ENCODE data around the gene LRFN5.
"Not testable (repeated sequence)": the region's sequence is repeated elsewhere in the genome, so short reads cannot be mapped to it uniquely, and the experiment has no call there.

Gene LRFN5

DNA sequence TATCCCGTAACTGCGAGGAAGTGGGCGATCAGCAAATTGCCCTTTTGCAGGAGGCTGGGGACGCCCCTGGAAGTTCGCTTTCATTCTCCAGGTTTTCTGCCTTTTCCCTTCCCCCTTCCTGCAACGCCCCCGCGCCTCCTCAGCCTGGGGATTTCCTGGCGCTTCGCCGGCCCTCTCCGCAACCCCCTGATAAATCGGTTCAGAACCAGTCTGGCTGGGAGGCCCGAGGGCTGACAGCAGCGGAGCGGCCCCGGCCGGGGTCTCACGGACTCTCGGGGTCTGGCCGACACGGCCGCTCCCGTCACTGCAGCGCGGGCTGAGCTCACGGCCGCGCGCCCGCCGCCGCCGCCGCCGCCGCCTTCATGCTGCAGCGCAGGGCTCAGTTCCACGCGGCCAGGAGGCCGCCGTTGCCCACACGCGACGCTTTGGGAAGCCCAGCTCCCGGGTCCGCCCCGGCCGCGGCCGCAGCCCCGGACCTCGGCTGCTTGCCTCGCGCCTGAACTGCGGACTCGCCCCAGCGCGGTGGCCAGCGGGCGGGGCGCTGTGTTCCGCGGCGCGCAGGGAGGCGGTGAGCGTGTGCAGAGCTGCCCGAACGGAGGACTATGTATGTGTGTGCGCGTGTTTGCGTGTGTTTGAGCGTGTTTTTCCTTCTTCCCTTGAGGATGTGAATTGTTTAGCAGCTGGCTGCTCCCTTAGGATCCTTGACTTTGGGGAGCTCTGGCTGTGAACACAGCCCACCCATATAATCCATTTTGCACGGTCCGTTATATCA is at the start of gene LRFN5:
TSS of gene LRFN5 (plus strand) at position 345 of the 772 bp plus-strand sequence.
- no peak for DNase-seq (ENCODE audit: low read depth)

GRCh38 chr14:41558490-41558889 is 48.2 kb upstream of the LRFN5 start:
- no peak for DNase-seq (ENCODE audit: low read depth)

DNA sequence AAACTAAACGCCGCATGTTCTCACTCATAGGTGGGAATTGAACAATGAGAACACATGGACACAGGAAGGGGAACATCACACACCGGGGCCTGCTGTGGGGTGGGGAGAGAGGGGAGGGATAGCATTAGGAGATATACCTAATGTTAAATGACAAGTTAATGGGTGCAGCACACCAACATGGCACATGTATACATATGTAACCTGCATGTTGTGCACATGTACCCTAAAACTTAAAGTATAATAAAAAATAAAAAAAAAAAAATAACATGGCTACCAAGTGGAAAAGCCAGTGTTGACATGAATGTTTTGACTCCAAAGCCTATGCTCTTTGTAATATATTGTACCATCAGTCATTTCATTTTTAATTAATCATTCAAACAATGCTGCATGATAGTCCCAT is 39.8 kb upstream of the LRFN5 start:
- DNase-seq (ENCODE audit: low read depth) = not testable (repeated sequence)

DNA sequence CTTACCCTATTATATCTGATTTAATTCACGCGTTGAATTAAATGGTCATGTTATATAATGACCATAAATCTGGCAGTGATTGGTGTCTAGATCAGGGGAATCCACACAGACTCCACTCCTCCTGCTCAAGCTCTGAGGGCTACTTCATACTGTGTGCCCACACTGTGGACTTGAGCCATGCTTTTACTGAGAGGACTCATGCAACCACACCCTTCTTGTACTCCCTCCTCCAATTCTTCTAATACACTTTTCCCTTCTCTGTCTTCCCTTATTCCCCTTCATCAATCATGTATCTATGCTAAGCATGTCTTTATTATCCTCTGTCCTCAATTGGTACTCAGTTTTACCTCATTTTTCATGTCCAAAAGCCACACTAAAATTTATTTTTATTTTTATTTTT is 37.7 kb upstream of the LRFN5 start:
- no peak for DNase-seq (ENCODE audit: low read depth)

DNA sequence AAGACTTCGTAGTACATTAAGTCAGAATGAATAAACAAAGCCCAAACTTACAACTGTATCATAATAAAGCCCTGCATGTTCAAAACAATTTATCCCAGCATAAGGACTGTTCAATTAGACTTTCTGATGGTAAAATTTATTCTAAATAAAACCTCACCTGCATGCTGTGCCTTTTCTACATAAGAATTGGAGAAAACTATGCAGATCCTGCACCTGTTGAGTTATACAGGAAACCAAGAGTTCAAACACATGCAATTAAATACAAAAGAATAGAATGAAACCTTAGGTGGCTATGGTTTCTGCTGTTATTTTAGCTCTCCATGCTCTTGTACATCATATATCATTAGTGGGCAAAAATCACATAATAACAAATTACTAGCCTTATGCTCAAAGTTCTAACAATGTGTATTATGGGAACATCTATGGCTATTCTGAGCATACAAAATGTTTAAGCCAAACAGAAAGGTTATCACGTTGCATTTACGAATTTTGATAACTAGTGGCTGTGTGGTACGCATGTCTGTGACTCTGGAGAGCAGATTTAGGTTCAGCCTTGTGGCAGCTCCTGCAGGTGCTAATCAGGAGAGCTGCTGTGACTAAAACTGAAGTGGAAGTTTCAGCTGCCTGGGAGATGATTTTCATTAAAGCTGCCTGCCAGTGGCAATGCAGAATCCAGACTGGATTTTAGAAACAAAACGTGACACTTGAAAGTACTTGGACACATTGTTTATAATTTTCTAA is 36.1 kb upstream of the LRFN5 start:
- no peak for DNase-seq (ENCODE audit: low read depth)

- DNase-seq (ENCODE audit: low read depth) = no peak
Measured at GRCh38 chr14:41586237-41586636, 20.4 kb upstream of the LRFN5 start.

GRCh38 chr14:41597647-41598046 is 9.0 kb upstream of the LRFN5 start:
- no peak for DNase-seq (ENCODE audit: low read depth)

DNA sequence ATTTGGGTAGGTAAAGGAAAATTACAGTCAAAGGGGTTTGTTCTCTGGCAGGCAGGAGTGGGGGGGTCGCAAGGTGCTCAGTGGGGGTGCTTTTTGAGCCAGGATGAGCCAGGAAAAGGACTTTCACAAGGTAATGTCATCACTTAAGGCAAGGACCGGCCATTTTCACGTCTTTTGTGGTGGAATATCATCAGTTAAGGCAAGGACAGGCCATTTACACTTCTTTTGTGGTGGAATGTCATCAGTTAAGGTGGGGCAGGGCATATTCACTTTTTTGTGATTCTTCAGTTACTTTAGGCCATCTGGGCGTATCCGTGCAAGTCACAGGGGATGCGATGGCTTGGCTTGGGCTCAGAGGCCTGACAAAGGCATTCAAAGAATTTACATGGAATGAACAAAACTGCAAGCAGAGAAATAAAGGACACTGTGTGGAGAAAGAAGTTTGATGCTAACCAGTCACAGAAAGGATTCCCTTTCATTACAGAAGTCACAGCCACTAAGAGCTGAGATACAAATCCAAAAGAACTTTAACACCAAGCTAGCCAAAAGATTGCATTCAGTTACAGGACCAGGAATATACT is 6.8 kb upstream of the LRFN5 start:
- DNase-seq (ENCODE audit: low read depth) = not testable (repeated sequence)

GRCh38 chr14:41604721-41605531 is 1.8 kb upstream of the LRFN5 start:
- no peak for DNase-seq (ENCODE audit: low read depth)

DNA sequence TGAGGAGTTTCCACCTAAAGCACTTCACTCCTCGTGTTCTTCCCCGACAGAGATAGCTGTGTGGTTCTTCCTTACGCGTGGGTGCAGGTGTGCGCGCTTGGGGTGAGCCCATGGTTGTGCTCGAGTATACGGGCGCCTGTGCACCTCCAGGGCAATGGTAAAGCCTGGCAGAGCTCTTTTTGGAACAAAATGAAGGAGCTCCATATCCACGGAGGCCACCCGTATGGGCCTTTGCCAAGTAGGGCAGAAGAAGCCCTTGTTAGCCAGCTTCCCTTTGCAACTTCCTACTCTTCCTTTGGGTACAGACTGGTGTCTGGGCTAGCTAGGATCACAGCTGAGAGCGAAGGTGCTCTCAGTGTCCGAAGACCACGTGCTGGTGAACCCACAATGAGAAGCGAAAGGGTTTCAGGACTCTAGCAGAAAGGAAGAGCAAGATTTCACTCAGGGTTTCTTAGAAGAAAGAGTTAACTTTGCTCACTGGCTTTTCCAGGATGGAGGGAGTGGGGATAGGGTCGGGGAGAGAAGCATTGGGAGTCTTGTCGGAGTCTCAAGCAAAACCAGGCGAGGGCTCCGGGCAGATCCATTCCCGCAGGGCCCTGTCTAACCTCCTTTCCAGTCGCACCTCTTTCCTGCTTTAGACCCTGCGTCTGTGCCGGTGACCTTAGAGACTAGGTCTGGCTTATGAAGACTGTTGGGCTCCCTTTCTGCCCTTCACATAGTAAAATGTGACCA is 960 bp upstream of the LRFN5 start:
- no peak for DNase-seq (ENCODE audit: low read depth)

DNA sequence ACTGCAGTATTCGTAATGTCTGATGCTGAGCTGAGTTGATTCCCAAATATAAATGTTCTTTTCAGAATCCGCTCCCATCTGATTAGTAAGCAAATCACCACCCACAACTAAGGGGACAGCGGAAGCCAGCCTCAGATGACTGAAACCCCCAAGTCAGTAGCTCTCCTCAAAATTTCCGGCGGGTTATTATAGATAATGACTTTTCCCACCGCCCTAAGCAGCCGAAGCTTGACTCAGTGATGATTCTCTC is 469 bp upstream of the LRFN5 start:
- DNase-seq (ENCODE audit: low read depth) = no peak

- DNase-seq (ENCODE audit: low read depth) = no peak
Measured at GRCh38 chr14:41607304-41607775, 664 bp downstream of the LRFN5 start.

DNA sequence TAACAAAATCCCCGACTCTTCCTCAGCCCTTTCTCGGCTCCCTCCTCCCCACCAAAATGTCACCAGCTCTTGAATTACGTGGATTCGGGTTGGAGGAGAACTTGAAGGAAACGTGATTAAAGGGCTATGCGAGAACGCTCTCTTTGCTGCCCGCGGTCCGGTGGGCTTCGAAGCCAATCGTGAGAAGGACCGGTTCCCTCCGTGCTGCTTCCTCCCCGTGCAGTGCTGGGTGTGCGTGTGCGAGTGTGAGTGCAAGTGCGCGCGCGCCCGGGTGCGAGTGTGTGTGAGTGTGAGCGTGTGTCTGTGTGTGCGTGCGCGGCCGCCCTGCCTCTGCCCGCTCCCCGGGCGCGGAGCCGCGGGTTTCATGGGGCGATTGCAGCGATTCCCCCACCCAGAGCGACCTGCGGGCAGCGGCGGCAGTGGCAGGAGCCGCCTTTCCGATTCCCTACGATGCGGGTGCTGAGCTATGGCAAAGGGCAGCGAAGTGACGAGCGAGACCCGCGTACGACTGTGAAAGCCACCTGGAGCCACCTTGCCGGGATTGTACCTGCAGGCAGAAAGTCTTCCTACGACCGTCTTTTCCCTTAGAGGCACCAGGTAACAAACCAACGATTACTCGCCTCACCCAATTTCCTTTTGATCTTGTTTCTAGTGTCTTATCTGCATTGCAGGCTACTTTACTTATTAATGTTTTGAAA is 1.4 kb downstream of the LRFN5 start:
- no peak for DNase-seq (ENCODE audit: low read depth)

- no peak for DNase-seq (ENCODE audit: low read depth)
Measured at GRCh38 chr14:41608681-41609390, 2.2 kb downstream of the LRFN5 start.

- DNase-seq (ENCODE audit: low read depth) = no peak
Measured at GRCh38 chr14:41609704-41610183, 3.1 kb downstream of the LRFN5 start.

DNA sequence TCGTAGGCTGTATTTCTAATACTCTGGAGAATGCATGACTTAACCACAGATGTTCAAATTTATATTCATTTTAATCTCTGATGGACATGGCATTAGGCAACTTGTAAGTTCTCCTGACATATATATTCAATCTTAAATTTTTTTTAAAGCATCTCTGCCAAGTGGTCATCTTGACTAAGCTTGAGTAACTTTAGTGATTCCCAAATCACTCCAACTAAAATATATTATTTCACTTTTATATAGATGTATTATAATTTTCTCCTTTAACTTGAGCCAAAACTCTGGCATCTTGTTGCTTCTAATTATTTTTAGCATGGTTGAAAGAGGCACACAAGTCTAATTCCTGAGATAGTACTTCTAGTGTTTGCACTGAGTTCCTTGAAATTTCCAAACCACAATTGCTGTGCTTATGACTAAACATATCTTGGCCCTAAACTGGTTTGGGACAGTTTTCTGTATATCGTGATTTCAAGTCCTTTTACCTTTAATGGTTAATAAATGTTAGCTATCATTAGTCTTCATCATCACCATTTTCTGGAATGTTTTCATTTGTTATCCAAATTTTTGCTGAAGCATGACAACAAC is 8.4 kb downstream of the LRFN5 start:
- DNase-seq (ENCODE audit: low read depth) = no peak

GRCh38 chr14:41623736-41624135 is 17.1 kb downstream of the LRFN5 start:
- DNase-seq (ENCODE audit: low read depth) = no peak

DNA sequence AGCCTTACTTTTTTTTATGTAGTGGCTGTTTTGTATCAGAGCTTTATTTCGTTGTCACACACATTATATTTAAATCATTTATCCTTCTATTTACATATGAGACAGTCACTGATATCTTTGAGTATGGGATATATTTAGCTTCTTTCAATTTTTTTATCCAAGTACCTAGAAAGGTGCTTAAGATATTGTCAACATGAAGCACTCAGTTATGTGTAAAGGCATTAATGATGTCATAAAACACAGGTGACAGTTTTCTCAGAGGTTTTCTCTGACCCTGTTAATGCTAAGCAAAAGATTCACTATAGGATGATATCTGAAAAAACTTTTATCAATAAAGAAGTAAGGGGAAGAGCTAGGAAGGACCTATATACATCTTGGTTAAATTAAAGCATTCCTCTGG is 23.2 kb downstream of the LRFN5 start:
- DNase-seq (ENCODE audit: low read depth) = no peak

- DNase-seq (ENCODE audit: low read depth) = no peak
Measured at GRCh38 chr14:41634286-41634685, 27.6 kb downstream of the LRFN5 start.

Data from GM04504 (cell line).